ENCODE results near the gene DMAC2L.

GRCh38 chr14:50265029-50265428, 47.1 kb upstream of the DMAC2L start:
- TF ChIP-seq CTCF (IDR thresholded peaks at IDR 0.05; ENCODE audit: poor library complexity, severe bottlenecking) (no peak), POLR2AphosphoS5 (IDR thresholded peaks at IDR 0.05) (no peak), MXI1 (conservative IDR thresholded peaks at IDR 0.05; ENCODE audit: poor library complexity, severe bottlenecking) (no peak)
